Epithelial cell of proximal tubule (primary cell): ENCODE data around the gene E2F4. TPM values are rescaled to one million over a fixed set of nuclear protein-coding genes. Genes with fewer than 3 reads are reported as not detected.
A peak's percentile ranks its signal among the peaks of the same experiment; 100 is the strongest.

Experiments
- DNase-seq: peaks from one replicate; pipeline ENCODE4 v3.0.0-alpha.2; 2011; ENCODE audit warnings: low read depth
- H3K4me3 ChIP-seq: 2 replicates; pipeline ENCODE4 v1.5.1; 2011; ENCODE audit warnings: low read depth, mild to moderate bottlenecking, low read length
- CTCF ChIP-seq: conservative IDR thresholded peaks from 2 replicates; pipeline ENCODE4 v1.5.1; 2012; ENCODE audit warnings: low read depth, mild to moderate bottlenecking, low read length
- total RNA-seq: library from RNA; depleted of rRNA; stranded (reverse); fragments of >200 nt; gene quantifications from 2 replicates; pipeline ENCODE4 v1.2.3, GENCODE V29; 2015

The E2F4 gene
- total RNA-seq, 1 donor from 2014 or later: 78.9 TPM

- no peak for DNase-seq
- H3K4me3 ChIP-seq: peak overlapping the region; percentile 59
- TF ChIP-seq CTCF: no peak
These were observed 26.6 kb upstream of the E2F4 start for GRCh38 chr16:67165121-67166078.

- TF ChIP-seq CTCF: no peak
- DNase-seq: no peak
- no peak overlapping the region for H3K4me3 ChIP-seq
These were observed 25.8 kb upstream of the E2F4 start for GRCh38 chr16:67166110-67166547.

- H3K4me3 ChIP-seq: no peak overlapping the region
- no peak for DNase-seq
- no peak for TF ChIP-seq CTCF
These were observed 25.3 kb upstream of the E2F4 start for GRCh38 chr16:67166598-67167168.

GRCh38 chr16:67167588-67167987, 24.4 kb upstream of the E2F4 start:
- no peak for DNase-seq
- H3K4me3 ChIP-seq: no peak overlapping the region
- TF ChIP-seq CTCF: no peak

GRCh38 chr16:67169011-67169451, 22.9 kb upstream of the E2F4 start:
- DNase-seq: no peak
- H3K4me3 ChIP-seq: no peak overlapping the region
- no peak for TF ChIP-seq CTCF

GRCh38 chr16:67169642-67170167, 22.2 kb upstream of the E2F4 start:
- TF ChIP-seq CTCF: peak; percentile 72
- H3K4me3 ChIP-seq: peak overlapping the region; percentile 65
- no peak for DNase-seq
